NCI-H2227 treated with DMSO at 0.1 percent for 48 hours (cell line): Measurements from ENCODE around the gene SLC25A18.

Source experiments
- DNase-seq: peaks from one replicate; lab custom pipeline; 2025; lab: John Stamatoyannopoulos, UW

SLC25A18 gene

GRCh38 chr22:17570851-17571631, 7.7 kb downstream of the SLC25A18 start:
- no peak for DNase-seq

- DNase-seq: no peak
These were observed 11.9 kb downstream of the SLC25A18 start for GRCh38 chr22:17575151-17575550.

DNA sequence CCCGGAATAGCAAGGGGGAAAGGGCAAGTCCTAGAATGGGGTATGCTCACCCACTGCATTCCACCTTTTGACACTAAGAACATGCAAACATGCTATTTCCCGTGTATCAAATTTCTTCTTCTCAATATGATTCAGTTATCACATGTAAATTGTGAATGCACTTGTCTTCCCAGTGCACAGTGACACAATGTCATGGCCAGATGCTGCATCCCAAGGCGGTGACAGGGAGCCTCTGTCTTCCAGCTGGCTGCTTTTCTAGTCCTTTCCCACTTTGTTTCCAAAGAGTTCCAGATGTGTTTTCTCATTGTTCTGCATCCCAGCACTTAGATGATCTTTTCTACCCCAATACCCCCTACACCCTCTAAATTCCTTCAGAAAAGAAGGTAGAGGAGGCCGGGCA, 12.4 kb downstream of the SLC25A18 start:
- DNase-seq: no peak

DNA sequence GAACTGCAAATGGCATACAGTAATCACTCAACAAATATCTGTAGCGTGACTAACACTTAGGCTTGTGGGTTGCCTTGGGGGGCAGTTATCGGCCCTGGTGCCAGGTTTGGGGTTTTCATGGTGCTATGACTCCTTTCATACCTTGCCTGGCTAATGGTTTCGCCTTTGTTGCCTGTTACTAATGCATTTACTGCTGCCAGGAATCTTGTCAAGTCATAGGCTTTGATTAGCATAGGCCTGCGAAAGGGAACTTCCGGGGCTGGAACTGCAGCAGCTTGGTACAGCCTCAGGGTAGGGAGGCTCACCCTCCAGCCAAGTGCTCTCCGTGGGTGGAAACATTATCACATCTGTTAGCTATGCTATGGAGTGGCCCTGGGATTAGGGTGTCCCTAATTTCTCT, 13.2 kb downstream of the SLC25A18 start:
- DNase-seq: no peak

- DNase-seq: no peak
These were observed 14.9 kb downstream of the SLC25A18 start for GRCh38 chr22:17578136-17578754.

DNA sequence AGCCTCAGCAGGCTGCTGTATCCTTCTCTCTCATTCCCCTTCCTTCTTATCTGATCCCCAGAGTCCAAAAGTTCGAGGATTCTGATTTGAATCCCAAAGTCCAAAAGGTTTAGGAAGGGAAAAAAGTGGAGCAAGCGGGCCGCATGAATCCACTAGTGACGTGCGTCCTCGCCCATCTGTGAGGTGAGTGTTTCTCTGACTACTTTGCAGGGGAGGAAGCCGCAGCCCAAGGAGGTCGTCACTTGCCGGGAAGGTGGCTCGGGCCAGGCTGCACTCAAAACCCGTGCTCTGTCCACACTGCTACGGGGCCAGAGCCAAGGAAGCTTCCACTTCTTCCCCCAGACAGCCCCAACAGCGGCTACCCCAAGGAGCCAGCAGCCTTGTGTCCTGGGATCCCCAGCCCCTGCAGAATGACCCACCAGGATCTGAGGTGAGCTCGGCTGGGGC, 16.3 kb downstream of the SLC25A18 start:
- DNase-seq: no peak

DNA sequence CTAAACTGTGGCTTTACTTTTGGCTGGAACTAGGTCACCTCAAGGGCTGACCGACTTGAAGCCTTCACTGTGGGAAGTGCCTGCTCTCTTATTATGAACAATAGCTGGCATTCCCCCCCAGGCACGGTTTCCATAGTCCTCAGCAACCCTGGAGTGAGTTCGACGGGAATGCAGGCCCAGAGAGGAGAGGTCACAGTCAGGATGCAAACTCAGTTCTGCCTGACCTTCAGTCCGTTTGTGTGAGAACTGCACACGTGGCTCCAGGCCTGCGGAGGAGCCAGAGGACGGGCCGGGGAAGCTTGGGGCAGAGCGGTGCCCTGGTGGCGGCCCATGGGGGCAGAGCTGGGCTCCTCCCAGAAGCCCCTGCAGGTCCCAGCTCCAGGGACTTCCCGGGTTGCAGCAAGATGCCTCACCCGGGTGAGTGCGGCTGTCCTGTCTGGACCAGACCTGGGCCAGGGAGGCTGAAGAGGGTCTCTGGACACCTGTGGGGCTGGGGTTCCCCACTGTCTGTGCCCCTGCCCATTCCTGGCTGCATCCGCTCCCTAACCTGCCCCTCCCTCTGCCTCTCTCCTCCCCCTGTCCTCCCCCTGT, 17.2 kb downstream of the SLC25A18 start:
- DNase-seq: no peak

- no peak for DNase-seq
These were observed 17.8 kb downstream of the SLC25A18 start for GRCh38 chr22:17581056-17581455.

- no peak for DNase-seq
These were observed 18.3 kb downstream of the SLC25A18 start for GRCh38 chr22:17581631-17582030.

DNA sequence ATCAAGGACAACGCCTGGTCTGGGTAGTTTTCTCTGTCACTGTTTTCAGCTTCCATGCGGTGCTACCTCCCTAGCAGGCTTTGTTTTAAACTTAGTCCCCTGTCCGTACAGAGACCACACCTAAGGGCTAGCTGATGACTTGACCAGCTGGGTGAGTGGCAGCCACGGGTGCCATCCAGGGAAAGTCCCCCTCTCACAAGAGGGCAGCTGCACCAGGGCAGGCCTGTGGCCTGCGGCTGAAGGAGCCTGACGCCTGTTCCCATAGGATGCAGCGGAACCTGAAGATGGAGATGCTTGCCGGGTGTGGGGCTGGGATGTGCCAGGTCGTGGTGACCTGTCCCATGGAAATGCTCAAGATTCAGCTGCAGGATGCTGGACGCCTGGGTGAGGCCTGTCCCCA, 19.9 kb downstream of the SLC25A18 start:
- no peak for DNase-seq

- DNase-seq: no peak
These were observed 23.6 kb downstream of the SLC25A18 start for GRCh38 chr22:17586831-17587440.

GRCh38 chr22:17587629-17588028, 24.3 kb downstream of the SLC25A18 start:
- no peak for DNase-seq

DNA sequence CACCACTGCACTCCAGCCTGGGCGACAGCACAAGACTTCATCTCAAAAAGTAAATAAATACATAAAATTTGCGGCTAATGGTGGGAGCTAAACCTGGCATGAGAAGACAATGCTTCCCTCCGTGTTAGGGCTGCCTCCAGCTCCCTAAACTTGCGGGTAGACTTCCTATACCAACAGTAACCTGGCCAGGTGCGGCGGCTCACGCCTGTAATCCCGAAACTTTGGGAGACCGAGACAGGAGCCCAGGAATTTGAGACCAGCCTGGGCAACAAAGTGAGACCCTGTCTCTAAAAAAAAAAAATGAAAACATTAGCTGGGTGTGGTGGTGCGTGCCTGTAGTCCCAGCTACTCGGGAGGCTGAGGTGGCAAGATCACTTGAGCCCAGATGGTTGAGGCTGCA, 25.3 kb downstream of the SLC25A18 start:
- DNase-seq: no peak

DNA sequence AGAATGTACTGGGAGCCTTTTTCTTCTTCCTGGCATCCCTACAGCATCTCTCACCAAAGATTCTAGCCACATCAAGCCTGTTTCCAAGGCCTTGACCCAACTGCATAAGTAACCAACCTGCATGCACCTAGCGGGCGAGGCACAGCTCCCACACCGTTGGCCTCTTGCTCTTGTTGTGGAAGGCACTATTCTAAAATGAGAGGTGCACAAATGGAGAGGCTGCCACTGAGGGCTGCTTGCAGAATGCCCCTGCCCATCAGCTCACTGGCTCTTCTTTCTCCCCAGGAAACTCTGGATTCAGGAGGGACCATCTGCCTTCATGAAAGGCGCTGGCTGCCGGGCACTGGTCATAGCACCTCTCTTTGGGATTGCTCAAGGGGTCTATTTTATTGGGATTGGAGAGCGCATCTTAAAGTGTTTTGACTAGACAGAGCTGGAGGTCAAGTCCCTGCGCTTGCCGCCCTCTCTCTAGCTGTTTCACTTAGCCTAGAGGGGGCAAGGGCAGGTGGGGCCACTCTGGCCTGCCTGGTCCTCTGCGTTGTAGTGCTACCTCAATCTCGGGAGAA, 26.6 kb downstream of the SLC25A18 start:
- DNase-seq: no peak

DNA sequence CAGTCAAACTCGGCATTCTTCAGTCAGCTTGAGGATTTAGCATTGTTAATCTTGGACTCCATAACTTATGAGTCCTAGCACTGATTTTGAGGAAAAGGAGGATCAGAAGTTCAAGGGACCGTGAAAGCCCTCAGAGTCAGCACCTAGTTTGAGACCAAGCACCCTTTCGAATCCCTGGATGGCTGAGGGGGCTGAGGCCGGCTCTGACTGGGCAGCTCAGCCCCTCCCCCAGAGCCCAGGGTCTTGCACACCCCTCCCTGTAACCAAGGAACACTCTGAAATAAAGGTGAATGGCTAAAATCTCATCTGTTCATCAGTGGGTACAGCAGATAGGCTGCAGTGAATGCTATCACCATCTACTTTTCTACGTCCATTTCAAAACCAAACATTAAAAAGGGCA, 27.3 kb downstream of the SLC25A18 start:
- DNase-seq: no peak

GRCh38 chr22:17592201-17592600, 28.9 kb downstream of the SLC25A18 start:
- no peak for DNase-seq

GRCh38 chr22:17596226-17596625, 32.9 kb downstream of the SLC25A18 start:
- no peak for DNase-seq

DNA sequence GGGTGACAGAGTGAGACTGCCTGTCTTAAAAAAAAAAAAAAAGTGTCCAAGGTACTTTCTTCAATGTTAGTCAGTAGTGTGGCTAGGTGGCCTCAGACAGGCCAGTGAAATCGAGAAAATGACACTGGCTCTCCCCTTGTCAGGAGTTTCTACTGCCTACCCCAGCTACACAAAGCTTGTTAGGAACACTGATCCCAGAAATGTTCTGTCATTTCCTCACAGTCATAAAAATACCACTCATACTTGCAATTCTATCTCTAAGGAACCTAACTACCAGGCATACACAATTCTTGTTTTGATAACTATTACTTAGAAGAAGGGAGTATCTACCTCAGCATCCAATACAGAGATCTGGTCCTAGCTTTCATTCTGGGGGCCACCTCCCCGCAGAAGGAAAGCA, 33.9 kb downstream of the SLC25A18 start:
- no peak for DNase-seq

GRCh38 chr22:17598318-17598717, 35.0 kb downstream of the SLC25A18 start:
- no peak for DNase-seq

DNA sequence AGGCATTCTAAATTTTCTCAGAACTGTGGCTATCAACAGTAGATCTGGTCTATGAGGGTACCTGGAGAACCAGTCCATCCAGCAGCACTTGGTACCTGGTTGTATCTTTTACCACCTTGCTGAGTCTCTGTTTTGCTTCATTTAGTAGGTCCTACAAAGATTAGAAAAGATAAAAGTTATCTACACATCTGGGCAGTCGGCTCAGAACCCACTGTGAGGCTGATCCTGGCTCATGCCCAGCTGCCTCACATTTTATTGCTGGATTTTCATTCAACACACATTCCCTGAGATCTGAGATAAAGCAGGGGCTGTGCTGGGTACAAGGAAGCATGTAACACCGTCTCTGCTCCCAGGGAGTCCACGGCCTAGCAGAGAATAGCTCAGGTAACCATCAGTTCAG, 37.7 kb downstream of the SLC25A18 start:
- no peak for DNase-seq

DNA sequence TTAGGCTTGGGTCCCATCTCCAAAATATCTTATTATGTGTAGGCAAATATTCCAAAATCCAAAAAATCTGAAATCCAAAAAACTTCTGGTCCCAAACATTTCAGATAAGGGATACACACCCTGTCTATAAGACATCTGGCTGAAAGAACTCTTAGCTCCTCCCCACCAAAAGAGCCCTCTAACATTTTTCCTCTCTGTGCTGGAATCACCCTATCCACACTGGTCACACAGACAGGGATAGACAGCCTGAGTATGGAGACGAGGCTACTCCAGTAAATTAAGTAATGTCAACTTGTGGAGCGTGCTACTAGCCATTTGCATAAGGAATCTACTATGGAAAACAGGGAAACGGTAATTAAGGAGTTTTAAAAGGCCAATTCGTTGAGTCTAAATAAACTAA, 40.4 kb downstream of the SLC25A18 start:
- DNase-seq: no peak

GRCh38 chr22:17606496-17606895, 43.2 kb downstream of the SLC25A18 start:
- no peak for DNase-seq
